B cell (primary cell): ENCODE results near the gene AQP6. TPM values are rescaled to one million over a fixed set of nuclear protein-coding genes. Genes with fewer than 3 reads are reported as not detected.

Source experiments
- ATAC-seq: fragments of 200-7000 bp; cut with Tn5 transposase; one replicate; pipeline ENCODE4 v1.10.0; 2021; ENCODE audit warnings: low read depth, mild to moderate bottlenecking, moderate number of reproducible peaks, moderate library complexity
- CTCF ChIA-PET: fragments of 350-600 bp; sonication (Branson Sonifier 250); formaldehyde crosslinking; loops from one replicate; lab custom pipeline; 2021; ENCODE audit warnings: antibody characterized with exemption, inconsistent platforms; lab: Charles Lee
- POLR2A ChIA-PET: fragments of 350-600 bp; sonication (Branson Sonifier 250); formaldehyde crosslinking; loops from one replicate; lab custom pipeline; 2021; ENCODE audit warnings: antibody characterized with exemption; lab: Charles Lee
- DNase-seq: peaks from one replicate; pipeline ENCODE4 v3.0.0; 2013
- H2AFZ ChIP-seq: 2 replicates; pipeline ENCODE4 v1.6.1; 2012; ENCODE audit warnings: mild to moderate bottlenecking, low read depth, low read length; ENCODE audit not compliant: insufficient read depth, poor library complexity, severe bottlenecking
- H3K27ac ChIP-seq, 2 donors: 1 replicate in 1 of 2; 2 replicates in 1 of 2; pipeline ENCODE4 v1.5.1; 2012 to 2013; ENCODE audit warnings: low read length in 2 of 2, mild to moderate bottlenecking in 2 of 2, moderate library complexity in 1 of 2
- H3K27me3 ChIP-seq, 4 experiments: fragments of 200-600 bp in 1 of 4; sonication (generic) in 1 of 4; replicated peaks in 1 of 4; 1 replicate in 2 of 4; 2 replicates in 2 of 4; pipeline versions ENCODE4 v1.6.1 to v1.7.0; 2013 to 2016; ENCODE audit warnings: low read length in 3 of 4, mild to moderate bottlenecking in 2 of 4, mixed read lengths in 1 of 4, moderate library complexity in 1 of 4; ENCODE audit not compliant: insufficient read depth in 4 of 4, control insufficient read depth in 3 of 4; ENCODE audit errors: control extremely low read depth in 1 of 4
- H3K36me3 ChIP-seq, 2 experiments: replicated peaks in 1 of 2; 1 replicate in 1 of 2; 2 replicates in 1 of 2; pipeline versions ENCODE4 v1.6.1 to v1.7.1; 2013; ENCODE audit warnings: low read length in 1 of 2; ENCODE audit not compliant: insufficient read depth in 2 of 2, control insufficient read depth in 1 of 2; ENCODE audit errors: control extremely low read depth in 1 of 2, extremely low read depth in 1 of 2
- H3K4me1 ChIP-seq, 2 donors: fragments of 200-600 bp in 1 of 2; sonication (generic) in 1 of 2; 1 replicate in 1 of 2; 2 replicates in 1 of 2; pipeline versions ENCODE4 v1.5.1 to v1.6.1; 2013 to 2017; ENCODE audit warnings: low read length in 2 of 2; ENCODE audit not compliant: control insufficient read depth in 2 of 2, insufficient read depth in 2 of 2
- H3K4me2 ChIP-seq: replicated peaks from 2 replicates; pipeline ENCODE3; 2012; ENCODE audit warnings: mild to moderate bottlenecking, low read depth, low read length; ENCODE audit not compliant: poor library complexity, severe bottlenecking
- H3K4me3 ChIP-seq, 5 experiments: fragments of 200-600 bp in 1 of 5; sonication (generic) in 1 of 5; 1 replicate in 3 of 5; 2 replicates in 2 of 5; pipeline versions ENCODE4 v1.5.1 to v1.7.0; 2011 to 2016; ENCODE audit warnings: low read length in 4 of 5, mild to moderate bottlenecking in 4 of 5, low read depth in 2 of 5, control low read depth in 1 of 5, moderate library complexity in 1 of 5; ENCODE audit not compliant: insufficient read depth in 1 of 5; ENCODE audit errors: control extremely low read depth in 1 of 5, extremely low read depth in 1 of 5
- H3K79me2 ChIP-seq: fragments of 200-600 bp; sonication (generic); one replicate; pipeline ENCODE4 v1.6.0; 2016; ENCODE audit warnings: low read length; ENCODE audit not compliant: control insufficient read depth, insufficient read depth
- H3K9ac ChIP-seq: fragments of 200-600 bp; sonication (generic); 2 replicates; pipeline ENCODE4 v1.6.1; 2017; ENCODE audit warnings: mild to moderate bottlenecking, low read length, moderate library complexity
- H3K9me3 ChIP-seq, 3 donors: one replicate each; pipeline versions ENCODE4 v1.6.1 to v1.7.1; 2013; ENCODE audit warnings: low read length in 2 of 3; ENCODE audit not compliant: control insufficient read depth in 2 of 3, insufficient read depth in 1 of 3; ENCODE audit errors: control extremely low read depth in 1 of 3
- H4K20me1 ChIP-seq: 2 replicates; pipeline ENCODE4 v1.6.0; 2012; ENCODE audit warnings: mild to moderate bottlenecking, low read length; ENCODE audit not compliant: insufficient read depth, control insufficient read depth, poor library complexity, severe bottlenecking
- H3K27ac Mint-ChIP-seq: one replicate; pipeline ENCODE4 v1.8.0; 2021; ENCODE audit warnings: mixed read lengths
- H3K27me3 Mint-ChIP-seq: one replicate; pipeline ENCODE4 v1.8.0; 2021; ENCODE audit warnings: mixed read lengths
- H3K4me1 Mint-ChIP-seq: one replicate; pipeline ENCODE4 v1.8.0; 2021; ENCODE audit warnings: mixed read lengths
- H3K4me3 Mint-ChIP-seq: one replicate; pipeline ENCODE4 v1.8.0; 2021; ENCODE audit warnings: mixed read lengths
- H3K9me3 Mint-ChIP-seq: one replicate; pipeline ENCODE4 v1.8.0; 2022; ENCODE audit warnings: mixed read lengths; ENCODE audit not compliant: insufficient read depth
- EZH2 ChIP-seq: IDR thresholded peaks from 2 replicates; pipeline ENCODE4 v1.6.1; 2012; ENCODE audit warnings: borderline replicate concordance, low read depth, mild to moderate bottlenecking, moderate library complexity, low read length; ENCODE audit not compliant: insufficient read depth, poor library complexity, severe bottlenecking
- WGBS: methylation state at CpG from one replicate; pipeline ENCODE4 v1.1.5; 2013; ENCODE audit warnings: missing lambda C conversion rate; ENCODE audit not compliant: insufficient coverage; 5-methylcytosine and 5-hydroxymethylcytosine counted together
- intact Hi-C: fragments of 100-400 bp; cut with micrococcal nuclease; formaldehyde crosslinking; loops from one replicate; pipeline ENCODE4 v1.10.0; 2022
- polyA plus RNA-seq: library from polyadenylated mRNA; depleted of rRNA; stranded (reverse); fragments of >200 nt; gene quantifications from 2 replicates; pipeline ENCODE4 v1.2.3, GENCODE V29; 2012
- total RNA-seq, 2 donors: library from RNA; stranded (reverse); fragments of 120-200 nt in 1 of 2; gene quantifications; 1 replicate in 1 of 2; 2 replicates in 1 of 2; pipeline versions ENCODE4 v1.2.3 to v1.2.4, GENCODE V29; 2013 to 2022
- TF ChIP-seq, protein P1 (sequence below): fragments of 200-600 bp; IDR thresholded peaks from one replicate; pipeline ENCODE4 v1.8.0; 2022; ENCODE audit warnings: antibody characterized with exemption, mild to moderate bottlenecking

AQP6 gene
- total and polyA plus RNA-seq, 2 donors (not counting 1 experiment from before 2014, with no cell fraction given): not detected

- no peaks in the 10 kb centered on the region for H3K79me2 ChIP-seq
- DNase-seq (no peak), ATAC-seq (no peak)
- Mint-ChIP-seq H3K4me1 (peaks cover 15% of the 10 kb centered on the region), H3K9me3 (no peaks in the 10 kb centered on the region), H3K4me3 (no peak overlapping the region), H3K27me3 (peaks cover 9% of the 10 kb centered on the region), H3K27ac (no peak overlapping the region)
- H3K9me3 ChIP-seq: no peaks in the 10 kb centered on the region
- no peak overlapping the region for H3K9ac ChIP-seq
- no peak overlapping the region for H3K4me2 ChIP-seq
- ChIA-PET POLR2A (no interaction called here), CTCF (no interaction called here)
- TF ChIP-seq, protein P1, sequence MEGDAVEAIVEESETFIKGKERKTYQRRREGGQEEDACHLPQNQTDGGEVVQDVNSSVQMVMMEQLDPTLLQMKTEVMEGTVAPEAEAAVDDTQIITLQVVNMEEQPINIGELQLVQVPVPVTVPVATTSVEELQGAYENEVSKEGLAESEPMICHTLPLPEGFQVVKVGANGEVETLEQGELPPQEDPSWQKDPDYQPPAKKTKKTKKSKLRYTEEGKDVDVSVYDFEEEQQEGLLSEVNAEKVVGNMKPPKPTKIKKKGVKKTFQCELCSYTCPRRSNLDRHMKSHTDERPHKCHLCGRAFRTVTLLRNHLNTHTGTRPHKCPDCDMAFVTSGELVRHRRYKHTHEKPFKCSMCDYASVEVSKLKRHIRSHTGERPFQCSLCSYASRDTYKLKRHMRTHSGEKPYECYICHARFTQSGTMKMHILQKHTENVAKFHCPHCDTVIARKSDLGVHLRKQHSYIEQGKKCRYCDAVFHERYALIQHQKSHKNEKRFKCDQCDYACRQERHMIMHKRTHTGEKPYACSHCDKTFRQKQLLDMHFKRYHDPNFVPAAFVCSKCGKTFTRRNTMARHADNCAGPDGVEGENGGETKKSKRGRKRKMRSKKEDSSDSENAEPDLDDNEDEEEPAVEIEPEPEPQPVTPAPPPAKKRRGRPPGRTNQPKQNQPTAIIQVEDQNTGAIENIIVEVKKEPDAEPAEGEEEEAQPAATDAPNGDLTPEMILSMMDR: no peak
- TF ChIP-seq EZH2: no peak
- WGBS: 96% methylated on average over 4 of the region's 5 CpGs
- no peaks in the 10 kb centered on the region for H3K36me3 ChIP-seq
- H4K20me1 ChIP-seq: no peaks in the 10 kb centered on the region
- no peak overlapping the region for H3K4me3 ChIP-seq
- H3K27me3 ChIP-seq: peaks cover 0 to 8% (median 2%) of the 10 kb centered on the region in 4 experiments
- no peak overlapping the region for H3K27ac ChIP-seq
- no peak overlapping the region for H2AFZ ChIP-seq
- intact Hi-C loops: no loop called here
- peaks cover 0 to 8% of the 10 kb centered on the region in 2 donors for H3K4me1 ChIP-seq
These were observed 28.7 kb upstream of the AQP6 start for GRCh38 chr12:49944046-49944445.

DNA sequence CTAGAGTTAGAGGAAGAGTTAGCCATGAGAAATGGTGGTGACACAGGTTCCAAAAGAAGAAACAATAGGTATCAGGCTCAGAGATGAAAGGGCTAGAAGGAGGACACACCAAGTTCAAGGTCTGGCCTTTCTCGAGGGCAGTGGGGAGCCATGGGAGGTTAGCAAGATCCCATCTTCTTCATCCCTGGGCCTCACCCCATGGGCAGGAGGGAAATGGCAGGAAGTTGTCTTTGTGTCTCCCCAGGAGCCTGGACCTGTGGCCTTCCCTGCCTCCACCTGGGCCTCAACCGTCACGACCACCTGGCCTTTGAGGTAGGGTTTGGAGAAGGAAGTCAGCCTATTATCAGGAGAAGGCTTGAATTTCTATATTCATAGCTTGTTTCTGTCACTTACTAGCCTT lies 28.0 kb upstream of the AQP6 start:
- H2AFZ ChIP-seq: no peak overlapping the region
- H3K4me1 Mint-ChIP-seq: peaks cover 15% of the 10 kb centered on the region
- TF ChIP-seq, protein P1: no peak
- TF ChIP-seq EZH2: no peak
- no peak overlapping the region for H3K4me2 ChIP-seq
- H3K4me3 Mint-ChIP-seq: no peak overlapping the region
- no peak overlapping the region for H3K4me3 ChIP-seq
- peaks cover 0 to 9% (median 4%) of the 10 kb centered on the region in 4 experiments for H3K27me3 ChIP-seq
- POLR2A ChIA-PET: no interaction called here
- no peak overlapping the region for H3K9ac ChIP-seq
- no peak overlapping the region for H3K27ac ChIP-seq
- H3K79me2 ChIP-seq: no peaks in the 10 kb centered on the region
- CTCF ChIA-PET: interaction anchor here (1.1 to 2.6 kb wide), 5 partner anchors 16 to 140 kb away, joined by 3 to 21 read pairs (median 7); partner anchors contain the start of gene SMARCD1
- H3K27ac Mint-ChIP-seq: no peak overlapping the region
- DNase-seq (no peak), ATAC-seq (no peak)
- no peaks in the 10 kb centered on the region for H4K20me1 ChIP-seq
- WGBS: 100% methylated on average over 2 of the region's 3 CpGs
- no peaks in the 10 kb centered on the region for H3K9me3 ChIP-seq
- no peaks in the 10 kb centered on the region for H3K36me3 ChIP-seq
- intact Hi-C loops: no loop called here
- H3K4me1 ChIP-seq: peaks cover 0 to 8% of the 10 kb centered on the region in 2 donors
- peaks cover 9% of the 10 kb centered on the region for H3K27me3 Mint-ChIP-seq
- no peaks in the 10 kb centered on the region for H3K9me3 Mint-ChIP-seq
